RWPE1 (cell line): ENCODE results near the gene PRF1.

ENCODE experiments used
- CTCF ChIA-PET: fragments of 350-600 bp; sonication (Branson Sonifier 250); formaldehyde crosslinking; extraction: SDS; loops from one replicate; lab custom pipeline; 2021; lab: Yijun Ruan, JAX
- POLR2A ChIA-PET: fragments of 400-600 bp; formaldehyde crosslinking; extraction: SDS; loops from one replicate; lab custom pipeline; 2020; ENCODE audit warnings: antibody characterized with exemption; ENCODE audit not compliant: low non-redundant PET; lab: Yijun Ruan, JAX
- DNase-seq: peaks from one replicate; pipeline ENCODE4 v3.0.0; 2012; ENCODE audit warnings: low spot score
- H3K27ac ChIP-seq: fragments of 450-650 bp; 2 replicates; pipeline ENCODE4 v1.5.1; 2017
- CTCF ChIP-seq: fragments of 450-650 bp; conservative IDR thresholded peaks from 2 replicates; pipeline ENCODE4 v1.5.1; 2017; ENCODE audit warnings: low read depth, mild to moderate bottlenecking

Gene PRF1

DNA sequence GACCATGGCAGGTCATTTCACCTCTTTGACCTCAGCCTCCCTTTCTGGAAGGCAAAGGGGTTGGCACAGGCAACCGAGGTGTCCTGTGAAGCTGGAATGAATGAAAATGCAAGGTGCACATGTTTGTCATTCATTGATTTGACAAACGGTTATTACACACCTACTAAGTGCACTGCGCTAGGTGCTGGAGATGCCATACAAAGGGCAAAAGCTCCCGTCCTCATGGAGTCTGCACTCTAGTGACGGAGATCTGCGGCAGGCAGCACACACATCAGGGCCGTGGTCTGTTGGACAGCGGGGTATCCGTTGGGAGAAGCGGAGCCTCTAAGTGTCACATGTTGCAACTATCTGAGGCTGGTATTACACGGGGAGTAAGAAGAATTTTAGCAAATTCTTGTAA is 44.2 kb downstream of the PRF1 start:
- no peak for DNase-seq
- H3K27ac ChIP-seq: no peak overlapping the region
- ChIA-PET CTCF (interaction anchor here (0.6 to 0.7 kb wide), 2 partner anchors 367 to 467 kb away, joined by 3 to 5 read pairs; no protein-coding TSS in a partner anchor), POLR2A (no interaction called here)
- TF ChIP-seq CTCF: no peak

DNA sequence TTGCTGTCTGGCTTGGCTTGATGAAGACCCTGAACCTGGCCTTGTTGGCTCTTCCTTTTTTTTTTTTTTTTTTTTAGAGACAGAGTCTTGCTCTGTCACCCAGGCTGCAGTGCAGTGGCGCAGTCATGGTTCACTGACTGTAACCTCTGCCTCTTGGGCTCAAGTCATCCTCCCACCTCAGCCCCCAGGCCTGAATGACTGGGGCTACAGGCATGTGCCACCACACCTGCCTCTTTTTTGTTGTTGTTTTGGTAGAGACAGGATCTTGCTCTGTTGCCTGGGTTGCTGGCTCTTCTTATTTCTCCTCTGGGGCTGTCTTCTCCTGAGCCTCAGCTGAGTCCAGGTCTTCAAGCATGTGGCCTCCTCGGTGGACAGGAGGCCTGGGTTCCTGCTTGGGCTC is 44.7 kb downstream of the PRF1 start:
- H3K27ac ChIP-seq: no peak overlapping the region
- ChIA-PET CTCF (interaction anchor here (0.6 kb wide), 1 partner anchor 468 kb away, joined by 5 read pairs; no protein-coding TSS in a partner anchor), POLR2A (no interaction called here)
- DNase-seq: no peak
- TF ChIP-seq CTCF: no peak

DNA sequence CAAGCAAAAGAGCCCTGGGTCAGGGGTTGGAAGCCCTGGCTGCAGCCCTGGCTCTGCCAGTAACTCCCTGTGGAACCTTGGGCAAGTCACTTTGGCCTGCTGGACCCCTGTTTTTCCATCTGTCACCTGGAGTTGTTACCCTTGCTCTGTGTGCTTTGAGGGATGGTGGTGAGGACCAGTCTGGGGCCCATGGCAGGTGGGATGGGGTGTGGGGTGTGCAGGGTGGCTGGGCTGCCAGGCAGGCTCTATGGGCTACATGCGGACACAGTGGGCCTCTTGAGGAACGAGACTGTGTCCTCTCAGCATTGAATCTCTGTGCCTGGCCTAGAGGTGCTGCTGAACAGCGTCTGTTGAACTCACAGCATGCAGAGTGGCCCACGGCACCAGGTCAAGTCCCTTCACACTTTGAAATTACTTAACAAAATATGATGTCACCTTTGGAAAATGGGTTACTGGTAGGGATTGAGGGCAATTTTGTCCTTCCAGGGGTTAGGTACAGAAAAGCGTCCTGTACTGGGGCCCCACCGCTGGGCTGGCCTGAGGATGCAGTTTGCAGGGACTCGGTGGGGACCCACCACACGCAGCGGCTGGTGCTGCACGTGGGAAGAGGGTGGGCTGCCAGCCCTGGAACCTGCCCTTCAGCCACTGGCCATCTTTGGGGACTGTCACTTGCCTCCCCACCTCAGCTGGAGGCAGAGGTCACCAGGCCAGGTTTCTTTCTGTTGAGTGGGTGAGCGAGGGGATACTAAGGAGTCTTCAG is 45.3 kb downstream of the PRF1 start:
- no peak for DNase-seq
- ChIA-PET CTCF (no interaction called here), POLR2A (no interaction called here)
- no peak overlapping the region for H3K27ac ChIP-seq
- TF ChIP-seq CTCF: no peak

- ChIA-PET CTCF (no interaction called here), POLR2A (no interaction called here)
- TF ChIP-seq CTCF: no peak
- no peak for DNase-seq
- no peak overlapping the region for H3K27ac ChIP-seq
Observed at GRCh38 chr10:70555371-70555770, 47.2 kb downstream of the PRF1 start.

- H3K27ac ChIP-seq: no peak overlapping the region
- TF ChIP-seq CTCF: no peak
- ChIA-PET POLR2A (no interaction called here), CTCF (interaction anchor here (0.9 to 1.5 kb wide), 2 partner anchors 91 to 208 kb away, joined by 5 read pairs; no protein-coding TSS in a partner anchor)
- no peak for DNase-seq
Observed at GRCh38 chr10:70552586-70552985, 50.0 kb downstream of the PRF1 start.

GRCh38 chr10:70551971-70552422 is 50.5 kb downstream of the PRF1 start:
- no peak overlapping the region for H3K27ac ChIP-seq
- POLR2A ChIA-PET: interaction anchor here (0.7 kb wide), 1 partner anchor 203 kb away, joined by 3 read pairs; no protein-coding TSS in a partner anchor
- no peak for TF ChIP-seq CTCF
- DNase-seq: no peak
- CTCF ChIA-PET: interaction anchor here (0.7 to 1.5 kb wide), 6 partner anchors 77 to 329 kb away, joined by 3 to 5 read pairs (median 4); no protein-coding TSS in a partner anchor
